RPMI7951 (cell line): ENCODE results near the gene SCARF2. TPM values are rescaled to one million over a fixed set of nuclear protein-coding genes. Genes with fewer than 3 reads are reported as not detected.
"Not testable (repeated sequence)": the region's sequence is repeated elsewhere in the genome, so short reads cannot be mapped to it uniquely, and the experiment has no call there.

Source experiments
- DNase-seq: peaks from one replicate; pipeline ENCODE4 v3.0.0-alpha.2; 2012; ENCODE audit warnings: low read depth
- total RNA-seq: library from RNA; depleted of rRNA; stranded (reverse); fragments of >200 nt; shearing (Covaris generic); gene quantifications from 2 replicates; pipeline ENCODE4 v1.2.3, GENCODE V29; 2014; rRNA removed

Gene SCARF2
- 6.0 and 6.1 TPM in 2 replicates for total RNA-seq

DNA sequence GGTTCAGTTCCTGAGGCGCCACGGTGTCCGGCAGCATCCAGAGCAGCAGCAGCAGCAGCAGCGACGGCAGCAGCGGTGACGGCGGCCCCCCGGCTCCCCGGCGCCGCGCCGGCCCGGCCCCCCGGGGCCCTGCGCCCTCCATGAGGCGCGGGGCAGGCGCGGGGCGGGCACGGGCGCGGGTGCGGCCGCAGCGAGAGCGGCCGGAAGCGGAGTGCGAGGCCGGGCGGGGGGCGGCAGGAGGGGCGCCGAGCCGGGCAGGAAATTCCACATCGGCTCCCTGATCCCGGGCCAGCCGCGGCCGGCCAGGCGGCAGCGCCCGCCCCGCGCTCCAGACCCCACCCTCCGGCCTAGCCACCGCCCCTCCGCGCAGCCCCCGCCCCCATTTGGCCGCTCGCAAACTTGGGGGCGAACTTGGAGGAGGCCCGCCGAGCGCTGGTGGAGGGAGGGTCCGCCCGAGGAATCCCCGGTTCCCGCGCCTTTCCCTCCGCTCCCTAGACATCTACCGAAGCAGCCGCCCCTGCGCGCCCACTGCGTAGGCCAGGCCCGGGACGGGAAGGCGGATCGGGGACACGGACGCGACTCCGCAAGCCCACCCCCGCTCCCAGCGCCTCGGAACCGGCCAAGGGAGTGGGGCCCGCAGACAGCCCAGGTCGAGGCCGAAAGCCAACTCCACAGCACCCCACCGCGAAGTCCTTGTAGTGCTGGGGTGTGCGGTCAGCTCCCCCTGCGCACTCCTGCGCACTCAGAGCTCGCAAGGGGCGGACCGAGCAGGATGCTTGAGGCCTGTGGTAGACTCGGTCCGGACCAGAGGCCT lies at the start of gene SCARF2:
SCARF2 (minus strand) TSS at position 213 of the 814 bp plus-strand sequence; CDS start at position 142, 71 bp downstream.
- no peak for DNase-seq

DNA sequence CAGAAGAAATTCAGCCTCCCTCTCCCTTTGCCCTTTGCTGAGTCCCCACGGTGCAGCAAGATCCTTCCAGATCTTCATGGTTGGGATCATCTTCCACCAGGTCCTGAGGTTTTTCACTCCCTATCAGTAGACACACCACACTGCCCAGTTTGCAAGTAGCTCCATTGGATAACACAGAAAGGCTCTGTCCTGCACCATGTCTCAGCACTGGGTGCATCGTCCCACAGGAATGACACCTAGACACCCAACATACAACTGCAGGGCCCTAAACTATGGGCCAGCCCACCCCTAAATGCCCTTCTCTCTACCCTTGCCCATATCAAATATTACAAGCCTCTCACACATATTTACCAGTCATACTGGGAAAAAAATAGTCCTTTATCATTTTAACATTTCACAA lies 48.6 kb upstream of the SCARF2 start:
- DNase-seq: no peak

- DNase-seq: no peak
These were observed 47.5 kb upstream of the SCARF2 start for GRCh38 chr22:20484948-20485683.

DNA sequence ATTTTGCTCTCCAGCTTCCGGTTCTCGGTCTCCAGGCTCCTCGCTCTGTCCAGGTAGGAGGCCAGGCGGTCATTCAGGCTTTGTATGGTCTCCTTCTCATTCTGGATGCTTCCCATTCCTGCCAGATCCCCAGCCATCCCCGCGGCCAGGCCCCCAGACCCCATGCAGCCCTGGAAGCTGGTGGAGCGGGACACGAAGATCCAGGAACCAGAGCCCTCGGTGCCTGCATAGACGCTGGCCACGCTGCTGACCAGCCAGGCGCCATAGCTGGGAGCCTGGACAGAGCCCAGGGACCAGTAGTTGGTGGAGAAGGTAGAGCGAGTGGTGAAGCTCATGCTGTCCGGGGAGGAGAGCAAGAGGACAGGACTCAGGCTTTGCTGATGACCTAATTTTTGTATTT lies 46.1 kb upstream of the SCARF2 start:
- no peak for DNase-seq

DNA sequence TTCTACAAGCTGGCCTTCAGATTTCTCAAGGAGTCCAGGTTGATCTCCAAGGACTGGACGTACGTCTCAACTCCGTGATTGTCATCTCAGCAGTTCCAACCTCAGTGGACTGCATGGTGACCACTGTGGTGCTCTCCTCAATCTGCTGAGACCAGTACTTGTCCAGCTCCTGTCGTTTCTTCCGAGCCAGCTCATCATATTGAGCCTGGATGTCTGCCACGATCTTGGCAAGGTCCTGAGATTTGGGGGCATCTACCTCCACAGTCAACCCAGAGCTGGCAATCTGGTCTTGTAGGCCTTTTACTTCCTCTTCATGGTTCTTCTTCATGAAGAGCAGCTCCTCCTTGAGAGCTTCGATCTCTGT lies 45.5 kb upstream of the SCARF2 start:
- not testable (repeated sequence) for DNase-seq

GRCh38 chr22:20479612-20480196 lies 42.1 kb upstream of the SCARF2 start:
- DNase-seq: no peak

DNA sequence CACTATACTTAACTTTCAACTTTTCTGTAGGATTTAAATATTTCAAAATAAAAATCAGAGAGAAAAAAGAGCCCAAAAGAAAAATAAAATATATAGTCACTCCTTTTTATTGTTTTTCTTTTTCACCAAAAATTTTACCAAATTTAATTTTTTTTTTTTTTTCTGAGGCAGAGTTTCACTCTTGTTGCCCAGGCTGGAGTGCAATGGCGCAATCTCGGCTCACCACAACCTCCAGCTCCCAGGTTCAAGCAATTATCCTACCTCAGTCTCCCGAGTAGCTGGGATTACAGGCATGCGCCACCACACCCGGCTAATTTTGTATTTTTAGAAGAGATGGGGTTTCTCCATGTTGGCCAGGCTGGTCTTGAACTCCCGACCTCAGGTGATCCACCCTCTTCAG lies 40.4 kb upstream of the SCARF2 start:
- DNase-seq: not testable (repeated sequence)

DNA sequence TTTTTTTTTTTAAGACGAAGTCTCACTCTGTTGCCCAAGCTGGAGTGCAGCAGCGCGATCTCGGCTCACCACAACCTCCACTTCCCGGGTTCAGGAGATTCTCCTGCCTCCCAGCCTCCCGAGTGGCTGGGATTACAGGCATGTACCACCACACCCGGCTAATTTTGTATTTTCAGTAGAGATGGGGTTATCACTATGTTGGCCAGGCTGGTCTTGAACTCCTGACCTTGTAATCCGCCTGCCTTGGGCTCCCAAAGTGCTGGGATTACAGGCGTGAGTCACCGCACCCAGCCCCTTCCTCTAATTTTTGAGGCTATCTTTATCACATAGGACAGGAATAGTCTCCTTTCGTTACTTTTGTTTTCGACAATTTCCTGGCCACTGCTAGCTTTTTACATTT lies 37.9 kb upstream of the SCARF2 start:
- DNase-seq: not testable (repeated sequence)

DNA sequence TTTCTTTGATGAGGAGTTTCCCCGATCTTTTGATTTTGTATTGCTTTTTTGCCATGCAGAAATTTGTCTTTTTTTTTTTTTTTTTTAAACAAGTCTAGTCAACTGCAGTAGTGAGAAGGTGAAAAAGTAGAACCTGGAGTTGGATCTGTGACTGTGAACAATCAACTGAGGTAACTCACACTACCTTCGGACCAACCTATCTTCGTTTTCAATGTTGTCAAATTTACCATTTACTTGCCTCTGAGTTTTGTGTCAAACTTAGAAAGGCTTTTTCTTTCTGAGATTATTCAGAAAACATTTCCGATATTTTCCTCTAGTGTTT lies 37.5 kb upstream of the SCARF2 start:
- no peak for DNase-seq

- no peak for DNase-seq
These were observed 35.2 kb upstream of the SCARF2 start for GRCh38 chr22:20472629-20473442.

- no peak for DNase-seq
These were observed 33.7 kb upstream of the SCARF2 start for GRCh38 chr22:20471126-20471833.

DNA sequence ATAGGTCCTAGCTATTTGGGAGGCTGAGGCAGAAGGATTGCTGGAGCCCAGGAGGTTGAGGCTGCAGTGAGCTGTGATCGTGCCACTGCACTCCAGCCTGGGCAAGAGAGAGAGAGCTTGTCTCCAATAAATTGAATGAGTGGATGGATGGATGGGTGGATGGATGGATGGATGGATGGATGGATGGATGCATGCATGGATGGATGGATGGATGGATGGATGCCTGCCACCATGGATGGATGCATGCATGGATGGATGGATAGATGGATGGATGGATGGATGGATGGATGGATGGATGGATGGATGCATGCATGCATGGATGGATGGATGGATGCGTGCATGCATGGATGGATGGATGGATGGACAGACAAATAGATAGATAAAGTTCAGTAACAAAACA lies 32.9 kb upstream of the SCARF2 start:
- DNase-seq: not testable (repeated sequence)

DNA sequence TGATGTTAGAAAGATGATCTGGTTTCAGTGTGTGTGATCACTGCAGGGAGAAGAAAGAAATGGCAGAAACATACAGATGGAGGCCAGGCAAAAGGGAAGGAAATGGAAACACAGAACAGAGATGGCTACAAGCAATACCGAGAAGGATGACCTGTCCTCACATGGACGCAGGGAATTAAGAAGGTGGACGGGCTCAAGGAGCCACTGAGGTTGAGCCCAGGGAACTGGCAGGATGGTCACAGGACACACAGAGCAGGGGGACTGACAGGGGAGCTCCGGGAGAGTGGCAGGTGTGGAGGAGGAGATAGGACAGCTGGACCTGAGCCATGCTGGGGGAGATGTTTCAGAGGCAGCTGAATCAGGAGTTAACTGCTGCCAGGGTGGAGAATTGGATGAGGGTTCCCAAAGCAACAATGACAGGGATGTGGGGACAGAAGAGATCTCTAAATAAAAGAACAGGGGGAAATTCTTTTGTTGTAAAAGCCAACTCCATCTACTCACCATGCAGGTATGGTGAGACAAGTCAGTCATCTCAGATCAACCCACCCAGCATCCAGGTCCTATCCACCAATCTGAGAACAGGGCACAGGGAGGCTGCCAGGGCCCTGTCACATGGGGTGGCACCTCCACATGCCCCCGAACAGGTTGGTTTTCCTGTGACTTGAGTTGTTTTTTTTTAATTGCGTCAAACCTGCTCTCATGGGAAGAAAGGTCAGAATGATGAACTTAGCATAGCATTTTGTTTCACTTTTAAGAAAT lies 31.7 kb upstream of the SCARF2 start:
- no peak for DNase-seq

DNA sequence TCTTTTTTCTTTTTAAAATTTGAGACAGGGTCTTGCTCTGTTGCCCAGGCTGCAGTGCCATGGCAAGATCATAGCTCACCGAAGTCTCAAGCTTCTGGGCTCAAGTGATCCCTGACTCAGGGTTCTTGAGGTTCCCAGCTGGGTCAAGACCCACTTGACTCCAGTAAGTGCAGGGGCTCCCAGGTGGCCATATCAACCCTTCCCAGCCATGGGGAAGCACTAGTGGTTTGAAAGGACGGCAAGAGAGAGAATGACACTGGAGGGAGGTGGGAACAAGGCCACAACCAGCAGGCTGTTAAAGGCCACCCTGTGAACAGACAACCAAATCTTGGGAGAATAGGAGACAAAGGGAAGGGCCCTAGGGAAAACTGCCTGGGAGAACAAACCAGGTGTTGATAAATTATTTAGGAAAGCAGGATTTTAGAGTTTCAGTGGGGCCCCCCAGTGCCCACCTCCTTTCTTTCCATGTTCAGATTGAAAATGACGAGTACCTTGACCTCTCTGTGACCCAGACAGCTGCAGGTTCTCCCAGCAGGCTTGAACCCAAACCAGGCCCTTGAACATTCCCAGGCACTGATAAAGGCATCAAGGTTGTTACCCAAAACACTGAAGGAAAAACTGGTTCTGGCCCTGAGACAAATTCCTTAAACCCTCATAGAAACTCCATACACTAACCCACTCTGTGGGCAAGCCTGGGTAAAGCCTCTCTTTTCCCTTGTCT lies 29.2 kb upstream of the SCARF2 start:
- no peak for DNase-seq

DNA sequence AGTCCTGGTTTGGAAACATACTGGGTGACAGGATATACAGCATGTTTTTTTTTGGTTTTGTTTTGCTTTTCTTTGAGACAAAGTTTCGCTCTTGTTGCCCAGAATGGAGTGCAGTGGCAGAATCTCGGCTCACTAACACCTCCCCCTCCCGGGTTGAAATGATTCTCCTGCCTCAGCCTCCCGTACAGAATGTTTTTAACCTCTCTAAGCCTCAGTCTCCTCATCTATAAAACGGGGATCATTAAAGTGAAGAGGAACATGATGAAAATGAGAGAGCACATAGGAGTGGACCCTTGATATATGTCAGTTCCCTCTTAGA lies 28.1 kb upstream of the SCARF2 start:
- no peak for DNase-seq

GRCh38 chr22:20464912-20465758 lies 27.5 kb upstream of the SCARF2 start:
- no peak for DNase-seq

- DNase-seq: no peak
These were observed 26.5 kb upstream of the SCARF2 start for GRCh38 chr22:20464096-20464614.

- no peak for DNase-seq
These were observed 25.9 kb upstream of the SCARF2 start for GRCh38 chr22:20463324-20464095.
